Gastrocnemius medialis (tissue), 4 donors: Measurements from ENCODE around the gene AIG1. TPM values are rescaled to one million over a fixed set of nuclear protein-coding genes. Genes with fewer than 3 reads are reported as not detected.

Experiments
- ATAC-seq, 2 donors: fragments of 150-250 bp; one replicate each; pipeline ENCODE4 v1.9.1; 2016
- DNase-seq, 2 donors: peaks; one replicate each; pipeline ENCODE4 v3.0.0-alpha.2; 2019
- H3K27ac ChIP-seq, 4 donors: fragments of 200-600 bp; sonication (generic); 1 replicate in 1 of 4; 2 replicates in 3 of 4; pipeline ENCODE4 v1.5.1; 2016 to 2018; ENCODE audit warnings: mild to moderate bottlenecking in 2 of 4, moderate library complexity in 1 of 4
- H3K27me3 ChIP-seq, 3 donors: fragments of 200-600 bp; sonication (generic) in 2 of 3; 1 replicate in 1 of 3; 2 replicates in 2 of 3; pipeline versions ENCODE4 v1.5.1 to v1.6.0; 2016 to 2019; ENCODE audit warnings: mild to moderate bottlenecking in 1 of 3, moderate library complexity in 1 of 3
- H3K36me3 ChIP-seq, 2 donors: fragments of 200-600 bp; sonication (generic) in 1 of 2; one replicate each; pipeline ENCODE4 v1.5.1; 2017 to 2018
- H3K4me1 ChIP-seq, 2 donors: fragments of 200-600 bp; sonication (generic) in 1 of 2; one replicate each; pipeline ENCODE4 v1.5.1; 2016 to 2017; ENCODE audit warnings: mild to moderate bottlenecking in 2 of 2
- H3K4me3 ChIP-seq, 4 donors: fragments of 200-600 bp; sonication (generic) in 3 of 4; 1 replicate in 1 of 4; 2 replicates in 3 of 4; pipeline ENCODE4 v1.5.1; 2016 to 2019; ENCODE audit warnings: mild to moderate bottlenecking in 2 of 4
- H3K9me3 ChIP-seq, 3 donors: fragments of 200-600 bp; sonication (generic) in 2 of 3; 1 replicate in 1 of 3; 2 replicates in 2 of 3; pipeline ENCODE4 v1.5.1; 2016 to 2019
- POLR2A ChIP-seq, 2 donors: fragments of 450-650 bp; IDR thresholded peaks; one replicate each; pipeline ENCODE4 v1.6.1; 2017; ENCODE audit warnings: antibody characterized with exemption in 2 of 2, mild to moderate bottlenecking in 2 of 2, moderate library complexity in 2 of 2
- in situ Hi-C, 4 donors: fragments of 200-750 bp; cut with MboI; loops; one replicate each; pipeline versions ENCODE4 v1.15.0 to v1.8.0; 2017; ENCODE audit warnings: low sequenced_read_pairs in 4 of 4
- intact Hi-C: fragments of 100-400 bp; cut with DNase I; formaldehyde crosslinking; loops from one replicate; pipeline ENCODE4 v1.15.1; 2023; ENCODE audit warnings: low total_unique reads
- total RNA-seq, 4 donors: library from RNA; depleted of rRNA; stranded (reverse); fragments of >200 nt; gene quantifications; one replicate each; pipeline versions ENCODE4 v1.1.0 to v1.2.3, GENCODE V29; 2016
- TF ChIP-seq, protein P1 (sequence below), 5 experiments: fragments of 450-650 bp in 3 of 5; fragments of 200-600 bp in 2 of 5; sonication (generic) in 2 of 5; IDR thresholded peaks in 4 of 5; conservative IDR thresholded peaks in 1 of 5; 1 replicate in 4 of 5; 2 replicates in 1 of 5; pipeline ENCODE4 v1.5.1; 2016 to 2019; ENCODE audit warnings: antibody characterized with exemption in 5 of 5, mild to moderate bottlenecking in 3 of 5, moderate library complexity in 3 of 5

Gene AIG1
- total RNA-seq, 4 donors from 2014 or later = 5.3 to 10.3 (median 5.7) TPM

GRCh38 chr6:143151381-143151780 is 90.7 kb downstream of the AIG1 start:
- H3K4me1 ChIP-seq = no peaks in the 10 kb centered on the region
- no peaks in the 10 kb centered on the region for H3K27me3 ChIP-seq
- no peak for DNase-seq
- no peak overlapping the region for H3K4me3 ChIP-seq
- ATAC-seq = no peak
- no peak overlapping the region for H3K27ac ChIP-seq
- intact Hi-C loops = no loop called here
- H3K36me3 ChIP-seq = no peaks in the 10 kb centered on the region
- TF ChIP-seq POLR2A (IDR thresholded peaks at IDR 0.05) = no peak
- TF ChIP-seq, protein P1, sequence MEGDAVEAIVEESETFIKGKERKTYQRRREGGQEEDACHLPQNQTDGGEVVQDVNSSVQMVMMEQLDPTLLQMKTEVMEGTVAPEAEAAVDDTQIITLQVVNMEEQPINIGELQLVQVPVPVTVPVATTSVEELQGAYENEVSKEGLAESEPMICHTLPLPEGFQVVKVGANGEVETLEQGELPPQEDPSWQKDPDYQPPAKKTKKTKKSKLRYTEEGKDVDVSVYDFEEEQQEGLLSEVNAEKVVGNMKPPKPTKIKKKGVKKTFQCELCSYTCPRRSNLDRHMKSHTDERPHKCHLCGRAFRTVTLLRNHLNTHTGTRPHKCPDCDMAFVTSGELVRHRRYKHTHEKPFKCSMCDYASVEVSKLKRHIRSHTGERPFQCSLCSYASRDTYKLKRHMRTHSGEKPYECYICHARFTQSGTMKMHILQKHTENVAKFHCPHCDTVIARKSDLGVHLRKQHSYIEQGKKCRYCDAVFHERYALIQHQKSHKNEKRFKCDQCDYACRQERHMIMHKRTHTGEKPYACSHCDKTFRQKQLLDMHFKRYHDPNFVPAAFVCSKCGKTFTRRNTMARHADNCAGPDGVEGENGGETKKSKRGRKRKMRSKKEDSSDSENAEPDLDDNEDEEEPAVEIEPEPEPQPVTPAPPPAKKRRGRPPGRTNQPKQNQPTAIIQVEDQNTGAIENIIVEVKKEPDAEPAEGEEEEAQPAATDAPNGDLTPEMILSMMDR (IDR thresholded peaks at IDR 0.05 in 4 of 5, conservative IDR thresholded peaks at IDR 0.05 in 1 of 5) = no peak
- no peaks in the 10 kb centered on the region for H3K9me3 ChIP-seq
- in situ Hi-C loops = no loop called here

DNA sequence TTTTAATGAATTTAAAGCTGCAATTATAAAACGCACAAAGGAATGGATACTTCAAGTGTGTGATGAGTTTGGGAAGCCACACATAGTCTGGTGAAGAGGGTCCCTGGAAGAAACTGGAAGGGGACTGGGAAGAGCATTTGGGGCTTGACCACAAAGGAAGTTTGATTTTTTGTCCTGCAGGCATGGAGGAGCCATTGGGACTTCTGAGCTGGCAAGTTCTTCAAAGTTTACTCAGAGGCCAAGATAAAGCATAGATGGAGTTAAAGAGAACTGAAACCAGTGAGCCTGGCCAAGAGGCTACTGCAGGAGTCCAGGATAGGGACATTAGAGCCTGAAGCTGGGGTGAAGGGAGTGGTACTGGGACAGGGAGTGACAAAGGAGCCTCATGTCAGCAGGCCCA is 95.0 kb downstream of the AIG1 start:
- no peaks in the 10 kb centered on the region for H3K9me3 ChIP-seq
- intact Hi-C loops = no loop called here
- no peak overlapping the region for H3K4me3 ChIP-seq
- H3K4me1 ChIP-seq = peaks cover 21 to 29% of the 10 kb centered on the region in 2 donors
- no peak overlapping the region for H3K27ac ChIP-seq
- TF ChIP-seq POLR2A (IDR thresholded peaks at IDR 0.05) = no peak
- TF ChIP-seq, protein P1 (IDR thresholded peaks at IDR 0.05 in 4 of 5, conservative IDR thresholded peaks at IDR 0.05 in 1 of 5) = no peak
- no peaks in the 10 kb centered on the region for H3K36me3 ChIP-seq
- in situ Hi-C loops = no loop called here
- ATAC-seq (no peak), DNase-seq (no peak)
- no peaks in the 10 kb centered on the region for H3K27me3 ChIP-seq

DNA sequence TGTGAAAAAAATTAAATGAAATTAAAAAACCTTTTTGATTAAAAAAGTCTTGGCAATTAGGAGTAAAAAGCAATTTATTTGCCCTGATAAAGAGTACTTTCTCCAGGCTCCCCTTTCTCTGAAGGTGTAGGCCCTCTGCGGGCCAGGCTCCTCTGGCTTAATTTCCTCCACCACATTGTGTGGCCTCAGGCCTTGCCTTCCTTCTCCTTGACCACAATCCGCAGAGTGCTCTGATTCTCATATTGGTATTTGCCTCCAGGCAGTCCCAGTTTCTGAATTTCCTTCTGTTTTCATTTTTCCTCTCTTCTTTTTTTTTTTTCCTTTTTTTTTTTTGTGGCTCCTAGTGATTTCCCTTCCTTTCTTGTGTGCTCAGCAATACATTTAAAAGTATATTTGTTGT is 96.4 kb downstream of the AIG1 start:
- no peak overlapping the region for H3K27ac ChIP-seq
- in situ Hi-C loops = no loop called here
- peaks cover 27 to 34% of the 10 kb centered on the region in 2 donors for H3K4me1 ChIP-seq
- H3K4me3 ChIP-seq = no peak overlapping the region
- H3K36me3 ChIP-seq = no peaks in the 10 kb centered on the region
- H3K9me3 ChIP-seq = no peaks in the 10 kb centered on the region
- TF ChIP-seq, protein P1 (IDR thresholded peaks at IDR 0.05 in 4 of 5, conservative IDR thresholded peaks at IDR 0.05 in 1 of 5) = no peak
- TF ChIP-seq POLR2A (IDR thresholded peaks at IDR 0.05) = no peak
- H3K27me3 ChIP-seq = no peaks in the 10 kb centered on the region
- no peak for ATAC-seq
- intact Hi-C loops = no loop called here
- DNase-seq = no peak

DNA sequence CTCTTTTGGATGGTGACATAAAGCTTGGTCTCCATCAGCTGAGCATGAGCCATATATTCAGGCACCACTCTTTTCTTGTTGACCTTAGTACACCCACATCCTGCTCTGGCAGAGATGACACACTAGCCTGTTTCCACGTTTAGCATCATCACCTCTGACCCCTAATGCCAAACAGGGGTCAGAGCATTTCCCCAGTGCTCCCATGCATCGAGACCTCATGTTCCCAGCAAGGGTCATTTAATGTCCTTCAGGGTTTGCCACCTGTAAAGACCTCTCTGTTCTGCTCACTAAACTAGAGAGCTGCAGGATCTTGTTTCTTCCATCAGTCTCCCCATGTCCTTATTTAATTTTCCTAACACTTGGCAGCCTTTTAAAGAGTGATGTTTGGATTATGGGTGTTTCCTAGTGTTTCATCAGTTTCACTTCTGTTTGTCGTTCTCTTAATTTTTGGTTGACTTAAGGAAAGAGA is 97.5 kb downstream of the AIG1 start:
- no peak for TF ChIP-seq POLR2A (IDR thresholded peaks at IDR 0.05)
- TF ChIP-seq, protein P1 (IDR thresholded peaks at IDR 0.05 in 4 of 5, conservative IDR thresholded peaks at IDR 0.05 in 1 of 5) = no peak
- Histone ChIP-seq H3K4me1 (peaks cover 27 to 34% of the 10 kb centered on the region in 2 donors), H3K9me3 (no peaks in the 10 kb centered on the region), H3K36me3 (no peaks in the 10 kb centered on the region), H3K27me3 (no peaks in the 10 kb centered on the region), H3K4me3 (no peak overlapping the region), H3K27ac (no peak overlapping the region)
- intact Hi-C loops (no loop called here), in situ Hi-C loops (no loop called here)
- no peak for ATAC-seq
- DNase-seq = no peak

- Histone ChIP-seq H3K27ac (no peak overlapping the region), H3K27me3 (no peaks in the 10 kb centered on the region), H3K9me3 (no peaks in the 10 kb centered on the region), H3K36me3 (no peaks in the 10 kb centered on the region), H3K4me3 (no peak overlapping the region), H3K4me1 (peaks cover 27 to 34% of the 10 kb centered on the region in 2 donors)
- intact Hi-C loops = no loop called here
- in situ Hi-C loops = no loop called here
- no peak for DNase-seq
- TF ChIP-seq, protein P1 (IDR thresholded peaks at IDR 0.05 in 4 of 5, conservative IDR thresholded peaks at IDR 0.05 in 1 of 5) = no peak
- TF ChIP-seq POLR2A (IDR thresholded peaks at IDR 0.05) = no peak
- ATAC-seq = no peak
These were observed 98.3 kb downstream of the AIG1 start for GRCh38 chr6:143159001-143159400.
